Stimulated activated CD4-positive, alpha-beta T cell treated with anti-CD3 and anti-CD28 coated beads, Interleukin-1b, Interleukin-23, amount 100 ng/mL, for 1 hour (primary cell): ENCODE measurements around the gene HLA-DPB1.
"Not testable (repeated sequence)": the region's sequence is repeated elsewhere in the genome, so short reads cannot be mapped to it uniquely, and the experiment has no call there.

Experiments
- DNase-seq, 2 donors: peaks; one replicate each; pipeline ENCODE4 v3.0.0-alpha.2; 2020; ENCODE audit warnings: low read depth in 2 of 2

HLA-DPB1 gene

DNA sequence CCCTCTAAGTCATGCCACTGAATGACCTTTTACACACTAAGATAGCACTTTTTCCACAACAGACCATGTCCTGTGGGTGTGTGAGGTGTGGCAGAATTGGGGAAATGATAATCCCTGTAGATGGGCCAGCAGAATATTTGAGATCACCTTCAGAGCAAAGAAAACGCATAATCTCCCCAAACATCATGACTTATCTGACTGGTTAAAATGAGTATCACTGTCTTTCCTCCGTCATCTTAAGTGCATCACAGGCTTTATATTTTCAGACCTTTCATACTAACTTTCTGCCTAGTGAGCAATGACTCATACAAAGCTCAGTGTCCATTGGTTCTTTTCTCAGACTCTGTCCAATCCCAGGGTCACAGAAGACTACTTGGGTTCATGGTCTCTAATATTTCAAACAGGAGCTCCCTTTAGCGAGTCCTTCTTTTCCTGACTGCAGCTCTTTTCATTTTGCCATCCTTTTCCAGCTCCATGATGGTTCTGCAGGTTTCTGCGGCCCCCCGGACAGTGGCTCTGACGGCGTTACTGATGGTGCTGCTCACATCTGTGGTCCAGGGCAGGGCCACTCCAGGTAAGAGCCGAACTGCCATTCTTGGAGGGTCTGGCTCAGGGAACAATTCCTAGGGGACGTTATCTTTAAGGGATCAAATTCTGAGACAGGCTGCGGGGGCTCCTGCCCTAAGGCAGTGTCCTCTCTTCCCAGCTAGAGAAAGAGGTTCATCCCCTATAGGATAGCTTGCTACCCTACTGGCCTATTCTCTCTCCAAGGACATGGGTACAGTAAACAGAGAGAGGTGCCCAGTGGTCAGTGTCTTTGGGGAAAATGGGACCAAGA lies at the start of gene HLA-DPB1:
Gene HLA-DPB1 (plus strand): TSS at position 423 of the 838 bp plus-strand sequence. CDS start 52 bp downstream, at position 475.
- DNase-seq: no peak

- DNase-seq: no peak
Observed at GRCh38 chr6:33028220-33028849, 47.5 kb upstream of the HLA-DPB1 start.

GRCh38 chr6:33029328-33030184 lies 46.2 kb upstream of the HLA-DPB1 start:
- no peak for DNase-seq

GRCh38 chr6:33030245-33030644 lies 45.5 kb upstream of the HLA-DPB1 start:
- DNase-seq: no peak

GRCh38 chr6:33034554-33034953 lies 41.2 kb upstream of the HLA-DPB1 start:
- DNase-seq: no peak

- no peak for DNase-seq
Observed at GRCh38 chr6:33036535-33036934, 39.3 kb upstream of the HLA-DPB1 start.

- no peak for DNase-seq
Observed at GRCh38 chr6:33040157-33040556, 35.6 kb upstream of the HLA-DPB1 start.

DNA sequence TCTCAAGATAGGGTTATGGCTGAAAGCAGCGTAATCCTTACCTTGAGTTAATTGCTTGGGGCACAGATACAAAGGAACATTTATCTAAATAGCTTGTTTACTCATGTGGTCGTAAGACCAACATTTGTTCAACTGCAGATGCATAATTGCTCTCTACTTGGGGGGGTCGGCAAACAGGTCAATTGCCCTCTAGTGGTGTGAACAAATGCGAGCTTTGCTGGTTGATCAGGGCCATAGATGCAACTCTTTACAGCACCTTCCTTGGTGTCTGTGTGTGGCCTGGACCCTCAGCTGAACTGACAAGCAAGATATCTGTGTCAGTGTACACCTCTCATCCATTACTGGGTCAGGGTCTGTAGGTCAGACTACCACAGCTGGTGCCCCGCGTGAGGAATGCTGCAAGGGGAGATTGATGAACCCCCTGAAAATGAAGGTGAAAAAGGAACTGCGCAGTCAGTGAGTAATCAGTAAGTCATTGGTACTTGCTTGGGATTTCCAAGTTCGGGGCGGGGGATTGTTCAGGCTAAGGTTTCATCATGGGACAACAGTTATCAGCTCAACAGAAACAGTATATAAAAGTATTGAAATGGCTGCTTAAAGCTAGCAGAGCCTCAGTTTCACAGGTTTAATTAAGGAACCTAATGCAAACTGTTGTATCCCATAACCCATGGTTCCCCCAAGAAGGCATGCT lies 26.3 kb upstream of the HLA-DPB1 start:
- DNase-seq: no peak

DNA sequence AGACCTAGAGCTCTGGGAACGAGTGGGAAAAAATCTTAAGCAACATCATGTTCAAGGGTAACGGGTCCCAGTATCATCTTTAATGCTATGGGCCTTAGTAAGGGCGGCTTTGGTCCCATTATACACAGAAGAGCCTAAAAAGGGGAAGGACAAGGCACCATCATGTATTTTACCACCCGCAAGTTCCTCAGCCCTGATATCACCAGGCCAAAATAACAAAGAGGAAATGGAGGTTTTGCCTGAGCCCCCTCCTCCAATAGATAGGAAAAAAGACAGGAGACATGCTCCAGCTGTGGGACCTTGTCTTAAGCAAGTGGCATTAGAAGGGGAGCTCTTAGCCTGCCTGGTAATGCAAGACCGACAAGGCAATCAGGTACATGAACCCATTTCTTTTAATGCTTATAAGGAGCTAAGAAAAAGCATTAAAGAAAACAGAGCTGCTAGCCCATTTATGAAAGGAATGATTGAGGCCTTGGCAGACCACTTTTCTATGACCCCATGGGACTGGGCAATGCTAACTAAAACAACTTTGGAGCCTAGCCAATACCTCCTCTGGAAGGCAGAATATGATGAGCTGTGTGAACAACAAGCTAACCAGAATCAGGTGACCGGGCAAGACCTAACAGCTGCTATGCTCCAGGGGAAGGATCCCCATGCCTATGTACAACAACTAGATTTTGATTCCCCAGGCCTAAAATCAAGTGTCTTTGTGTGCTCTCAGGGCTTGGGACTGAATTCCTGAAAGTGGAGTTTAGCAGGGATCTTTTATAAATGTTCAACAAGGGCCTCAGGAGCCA lies 25.6 kb upstream of the HLA-DPB1 start:
- DNase-seq: no peak

GRCh38 chr6:33052627-33053026 lies 23.2 kb upstream of the HLA-DPB1 start:
- no peak for DNase-seq

DNA sequence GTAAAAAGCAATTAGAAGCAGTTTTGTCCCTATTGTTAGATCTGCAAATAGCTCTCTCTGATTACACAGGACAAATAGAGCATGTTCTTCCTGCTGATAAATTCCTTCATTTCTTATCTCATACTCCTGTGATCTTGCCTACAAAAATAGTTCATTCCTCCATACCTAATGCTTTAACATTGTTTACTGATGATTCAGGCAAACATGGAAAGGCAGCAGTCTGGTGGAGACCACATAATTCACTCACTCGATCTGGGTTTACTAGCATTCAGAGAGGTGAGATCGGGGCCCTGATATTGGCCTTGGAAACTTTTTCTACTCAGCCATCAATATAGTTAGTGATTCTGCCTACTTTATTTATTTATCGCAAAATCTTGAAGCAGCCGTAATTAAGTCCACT lies 22.6 kb upstream of the HLA-DPB1 start:
- DNase-seq: no peak

DNA sequence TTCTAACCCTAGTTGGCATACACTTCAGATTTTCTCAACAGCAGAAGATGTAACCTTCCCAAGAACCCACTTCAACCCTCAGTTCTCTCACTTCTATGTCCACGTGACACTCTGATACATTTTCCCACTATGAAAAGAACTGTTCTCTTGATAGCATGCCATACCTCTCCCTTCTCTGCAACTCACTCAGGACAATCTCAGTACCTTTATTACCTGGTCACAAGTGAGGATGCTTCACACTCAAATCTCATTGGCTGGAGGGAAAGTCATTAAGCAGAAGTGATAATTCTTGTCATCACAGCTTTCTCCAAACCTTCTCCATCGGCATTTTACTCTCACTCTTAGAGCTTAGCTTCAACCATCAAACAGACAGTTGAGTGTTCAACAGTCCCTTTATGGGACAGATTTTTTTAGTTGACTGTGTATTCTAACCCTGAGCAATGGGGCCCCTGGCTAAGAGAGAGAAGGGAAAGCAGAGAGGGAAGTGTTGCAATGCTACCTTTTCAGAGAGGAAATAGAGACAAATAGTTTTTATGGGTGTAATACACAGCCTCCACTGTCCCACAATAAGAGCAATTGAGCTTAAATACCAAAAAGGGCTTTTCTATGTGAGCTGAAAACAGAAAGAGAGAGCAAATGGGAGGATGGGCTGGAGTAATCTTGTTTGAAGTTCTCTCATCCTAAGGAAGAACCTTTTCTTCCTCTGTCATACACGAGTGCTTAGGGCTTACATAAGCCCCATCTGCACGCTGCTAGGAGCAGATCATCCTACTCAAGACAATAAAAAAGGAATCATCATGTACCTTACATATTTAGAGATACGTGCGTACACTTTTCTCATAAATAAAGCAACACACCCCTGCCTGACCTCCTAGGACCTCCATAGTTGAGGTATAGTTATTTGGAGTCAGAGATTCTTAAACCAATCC lies 18.3 kb upstream of the HLA-DPB1 start:
- DNase-seq: no peak

DNA sequence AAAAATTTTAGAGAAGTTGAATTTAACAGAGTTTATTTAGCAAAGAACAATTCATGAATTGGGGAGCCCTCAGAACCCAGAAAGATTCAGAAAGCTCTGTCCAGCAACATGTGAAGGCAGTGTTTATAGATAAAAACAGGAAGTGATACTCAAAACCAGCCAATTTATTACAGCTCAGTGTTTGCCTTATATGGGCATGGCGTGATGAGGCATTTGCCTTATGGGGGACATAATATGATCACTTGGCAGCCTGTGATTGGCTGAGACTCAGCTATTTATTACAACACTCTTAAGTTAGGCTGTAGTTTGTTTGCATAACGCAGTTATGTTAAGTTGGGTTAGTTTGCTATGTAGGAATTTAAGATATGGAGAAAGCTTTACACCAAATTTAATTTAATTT lies 13.8 kb upstream of the HLA-DPB1 start:
- no peak for DNase-seq

- DNase-seq: not testable (repeated sequence)
Observed at GRCh38 chr6:33063435-33063834, 12.4 kb upstream of the HLA-DPB1 start.

DNA sequence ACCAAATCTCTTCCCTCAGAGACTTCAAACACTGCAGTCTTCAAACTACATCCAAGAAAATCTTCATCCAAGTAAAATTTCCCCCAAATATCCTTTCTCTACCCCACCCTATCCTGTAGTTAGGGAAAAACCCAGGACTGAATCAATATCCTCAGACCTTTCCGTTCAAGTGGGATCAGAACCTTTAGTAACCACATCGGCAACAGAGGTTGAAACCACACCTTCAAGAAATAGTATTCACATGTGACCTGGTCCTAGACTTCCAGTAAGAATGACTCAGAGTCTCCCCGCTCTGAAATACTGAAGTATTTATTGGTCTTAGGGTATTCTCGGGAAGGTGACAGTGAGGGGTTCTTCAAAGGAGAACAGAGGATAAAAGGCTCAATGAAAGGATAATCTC lies 11.1 kb upstream of the HLA-DPB1 start:
- DNase-seq: no peak

DNA sequence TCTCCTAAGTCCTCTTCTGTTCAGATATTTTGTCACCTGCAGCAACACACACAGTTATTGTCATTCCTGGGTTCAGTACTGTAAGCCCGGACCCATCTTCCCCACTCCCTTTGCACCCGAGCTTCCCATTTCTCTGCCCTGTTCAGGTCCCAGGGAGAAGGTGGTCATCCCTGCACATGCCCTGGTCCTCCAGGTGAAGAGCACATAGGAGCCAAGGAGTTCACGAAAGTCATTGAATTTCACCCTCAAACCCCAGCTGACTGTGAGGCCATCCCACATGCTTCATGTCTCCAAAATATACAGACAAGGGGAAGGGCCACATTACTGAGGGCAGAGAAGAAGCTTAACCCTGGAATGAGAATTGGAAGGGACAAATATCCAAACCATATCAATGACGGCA lies 10.5 kb upstream of the HLA-DPB1 start:
- no peak for DNase-seq

DNA sequence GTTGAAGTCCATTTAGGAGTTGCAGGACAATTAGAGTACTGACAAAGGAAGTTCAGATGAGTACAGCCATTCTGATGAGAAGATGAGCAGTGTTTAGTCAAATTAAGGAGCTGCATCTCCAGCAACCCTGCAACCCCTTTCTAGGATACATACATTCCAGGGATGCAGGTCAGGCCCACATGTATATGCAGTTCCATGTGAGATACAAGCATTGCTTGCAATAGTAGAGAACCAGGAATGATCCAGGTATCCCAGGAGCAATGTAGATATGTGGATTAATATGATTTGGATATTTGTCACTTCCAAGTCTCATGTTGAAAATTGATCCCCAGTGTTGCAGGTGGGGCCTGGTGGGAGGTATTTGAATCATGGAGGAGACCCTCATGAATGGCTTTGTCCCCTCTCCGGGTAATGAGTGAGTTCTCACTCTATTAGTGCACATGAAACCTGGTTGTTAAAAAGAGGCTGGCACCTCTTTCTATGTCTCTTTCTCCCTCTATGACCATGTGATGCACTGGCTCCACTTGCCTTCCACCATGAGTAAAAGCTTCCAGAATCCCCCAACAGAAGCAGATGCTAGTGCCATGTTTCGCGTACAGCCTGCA lies 8.8 kb upstream of the HLA-DPB1 start:
- DNase-seq: no peak

GRCh38 chr6:33069021-33069738 lies 6.6 kb upstream of the HLA-DPB1 start:
- no peak for DNase-seq

- no peak for DNase-seq
Observed at GRCh38 chr6:33070909-33071308, 4.9 kb upstream of the HLA-DPB1 start.
